Measurements from ENCODE around the gene TOMM7.

GRCh38 chr7:22864301-22864700 lies 41.7 kb upstream of the TOMM7 start:
- TF ChIP-seq CTCF (IDR thresholded peaks at IDR 0.05 in 8 of 11, conservative IDR thresholded peaks at IDR 0.05 in 3 of 11) (no peak), POLR2A (IDR thresholded peaks at IDR 0.05) (no peak), POLR2AphosphoS5 (IDR thresholded peaks at IDR 0.05) (no peak)

Measured in spleen (tissue), 7 donors.